Lower leg skin (tissue), 3 donors: ENCODE results near the gene PGLYRP1.

Source experiments
- POLR2A ChIP-seq, 2 donors: fragments of 450-650 bp; IDR thresholded peaks; one replicate each; pipeline ENCODE4 v1.6.1; 2016 to 2017; ENCODE audit warnings: antibody characterized with exemption in 2 of 2, mild to moderate bottlenecking in 1 of 2, moderate library complexity in 1 of 2
- TF ChIP-seq, protein P1 (sequence below), 3 donors: fragments of 450-650 bp; IDR thresholded peaks; one replicate each; pipeline ENCODE4 v1.5.1; 2016; ENCODE audit warnings: antibody characterized with exemption in 3 of 3, mild to moderate bottlenecking in 3 of 3, moderate library complexity in 2 of 3

DNA sequence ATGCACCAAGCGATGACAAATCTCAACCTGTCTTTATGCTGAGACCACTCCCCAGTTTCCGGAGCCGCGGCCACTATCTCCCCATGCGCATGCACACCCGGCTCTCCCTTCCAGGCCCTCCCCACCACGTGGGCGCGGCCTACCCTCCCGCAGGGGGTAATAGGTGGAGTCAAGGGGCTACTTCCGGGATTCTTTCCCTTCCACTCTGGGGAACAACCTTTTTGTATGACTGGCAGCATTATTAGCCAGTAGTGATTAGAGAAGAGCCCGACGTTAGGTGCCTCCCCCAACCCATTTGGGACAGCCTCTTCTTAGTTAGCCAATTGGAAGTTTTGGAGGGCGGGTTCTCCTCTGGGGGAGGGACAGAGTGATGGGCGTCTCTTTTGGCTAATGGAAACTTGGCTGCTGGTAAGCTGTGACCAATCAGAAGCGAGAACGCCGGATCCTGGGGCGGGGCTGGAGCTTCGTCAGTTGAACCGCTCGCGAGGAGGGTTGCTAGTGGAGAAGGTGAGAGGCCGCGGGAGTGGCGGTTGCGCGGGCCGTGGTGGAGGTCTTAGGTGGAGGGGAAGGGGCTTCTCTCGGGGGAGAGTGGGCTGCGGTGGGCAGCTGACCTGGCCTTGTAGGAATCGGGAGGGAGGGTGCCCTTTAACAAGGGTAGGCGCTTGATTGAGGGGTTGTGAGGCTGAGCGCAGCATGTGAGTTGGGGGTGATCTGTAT is 27.7 kb downstream of the PGLYRP1 start, which contains the start of gene CCDC61:
- TF ChIP-seq POLR2A (IDR thresholded peaks at IDR 0.05), result no peak
- TF ChIP-seq, protein P1, sequence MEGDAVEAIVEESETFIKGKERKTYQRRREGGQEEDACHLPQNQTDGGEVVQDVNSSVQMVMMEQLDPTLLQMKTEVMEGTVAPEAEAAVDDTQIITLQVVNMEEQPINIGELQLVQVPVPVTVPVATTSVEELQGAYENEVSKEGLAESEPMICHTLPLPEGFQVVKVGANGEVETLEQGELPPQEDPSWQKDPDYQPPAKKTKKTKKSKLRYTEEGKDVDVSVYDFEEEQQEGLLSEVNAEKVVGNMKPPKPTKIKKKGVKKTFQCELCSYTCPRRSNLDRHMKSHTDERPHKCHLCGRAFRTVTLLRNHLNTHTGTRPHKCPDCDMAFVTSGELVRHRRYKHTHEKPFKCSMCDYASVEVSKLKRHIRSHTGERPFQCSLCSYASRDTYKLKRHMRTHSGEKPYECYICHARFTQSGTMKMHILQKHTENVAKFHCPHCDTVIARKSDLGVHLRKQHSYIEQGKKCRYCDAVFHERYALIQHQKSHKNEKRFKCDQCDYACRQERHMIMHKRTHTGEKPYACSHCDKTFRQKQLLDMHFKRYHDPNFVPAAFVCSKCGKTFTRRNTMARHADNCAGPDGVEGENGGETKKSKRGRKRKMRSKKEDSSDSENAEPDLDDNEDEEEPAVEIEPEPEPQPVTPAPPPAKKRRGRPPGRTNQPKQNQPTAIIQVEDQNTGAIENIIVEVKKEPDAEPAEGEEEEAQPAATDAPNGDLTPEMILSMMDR (IDR thresholded peaks at IDR 0.05), result no peak
